Measurements from ENCODE around the gene CLSTN3. TPM values are rescaled to one million over a fixed set of nuclear protein-coding genes. Genes with fewer than 3 reads are reported as not detected.

The CLSTN3 gene
- total RNA-seq, 1 donor from 2014 or later, result 9.2 TPM

DNA sequence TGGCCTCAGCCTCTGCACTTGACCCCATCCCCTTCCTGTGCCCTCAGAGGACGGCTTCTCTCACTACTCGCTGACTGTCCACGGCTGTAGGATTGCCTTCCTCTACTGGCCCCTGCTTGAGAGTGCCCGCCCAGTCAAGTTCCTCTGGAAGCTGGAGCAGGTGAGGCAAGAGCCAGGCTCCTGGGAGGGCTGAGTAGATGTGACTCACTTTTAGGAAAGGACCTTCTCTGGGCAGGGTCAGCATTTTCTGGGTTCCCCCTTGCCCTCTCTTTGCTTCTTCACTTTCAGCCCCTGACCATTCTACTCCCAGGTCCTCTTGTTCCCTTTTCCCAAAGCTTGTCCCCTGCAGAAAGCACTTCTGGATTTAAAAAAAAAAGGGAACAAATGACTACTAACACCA lies 7.7 kb downstream of the CLSTN3 start:
- no peak for FAIRE-seq
- Histone ChIP-seq H3K4me3 (ENCODE audit: low read depth, low read length) (no peak overlapping the region), H3K27me3 (ENCODE audit: control insufficient read depth, insufficient read depth, low read length) (no peaks in the 10 kb centered on the region), H3K36me3 (ENCODE audit: control insufficient read depth, insufficient read depth, low read length) (peaks cover 20% of the 10 kb centered on the region)
- peak; percentile 50 for DNase-seq (ENCODE audit: low read depth)
- TF ChIP-seq, protein P1, sequence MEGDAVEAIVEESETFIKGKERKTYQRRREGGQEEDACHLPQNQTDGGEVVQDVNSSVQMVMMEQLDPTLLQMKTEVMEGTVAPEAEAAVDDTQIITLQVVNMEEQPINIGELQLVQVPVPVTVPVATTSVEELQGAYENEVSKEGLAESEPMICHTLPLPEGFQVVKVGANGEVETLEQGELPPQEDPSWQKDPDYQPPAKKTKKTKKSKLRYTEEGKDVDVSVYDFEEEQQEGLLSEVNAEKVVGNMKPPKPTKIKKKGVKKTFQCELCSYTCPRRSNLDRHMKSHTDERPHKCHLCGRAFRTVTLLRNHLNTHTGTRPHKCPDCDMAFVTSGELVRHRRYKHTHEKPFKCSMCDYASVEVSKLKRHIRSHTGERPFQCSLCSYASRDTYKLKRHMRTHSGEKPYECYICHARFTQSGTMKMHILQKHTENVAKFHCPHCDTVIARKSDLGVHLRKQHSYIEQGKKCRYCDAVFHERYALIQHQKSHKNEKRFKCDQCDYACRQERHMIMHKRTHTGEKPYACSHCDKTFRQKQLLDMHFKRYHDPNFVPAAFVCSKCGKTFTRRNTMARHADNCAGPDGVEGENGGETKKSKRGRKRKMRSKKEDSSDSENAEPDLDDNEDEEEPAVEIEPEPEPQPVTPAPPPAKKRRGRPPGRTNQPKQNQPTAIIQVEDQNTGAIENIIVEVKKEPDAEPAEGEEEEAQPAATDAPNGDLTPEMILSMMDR (IDR thresholded peaks at IDR 0.05; ENCODE audit: insufficient read depth, low read length, severe bottlenecking), result no peak

DNA sequence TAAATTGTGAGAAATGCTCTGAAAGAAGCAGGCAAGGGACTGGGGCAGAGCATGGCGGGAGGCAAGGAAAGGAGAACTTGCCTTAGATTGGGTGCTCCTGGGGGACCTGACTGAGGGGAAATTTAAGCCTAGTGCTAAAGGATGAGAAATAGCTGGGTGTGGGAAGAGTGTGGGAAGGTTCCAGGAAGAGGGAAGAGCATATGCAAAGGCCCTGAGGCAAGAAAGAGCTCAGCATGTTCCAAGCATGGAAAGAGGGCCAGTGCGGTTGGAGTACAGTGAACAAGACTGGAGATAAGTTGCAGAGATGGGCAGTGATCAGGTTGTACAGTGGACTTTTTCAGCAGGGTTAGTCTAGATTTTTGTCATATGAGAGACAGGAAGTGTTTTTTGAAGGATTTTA lies 9.0 kb downstream of the CLSTN3 start:
- DNase-seq (ENCODE audit: low read depth), result no peak
- TF ChIP-seq, protein P1 (IDR thresholded peaks at IDR 0.05; ENCODE audit: insufficient read depth, low read length, severe bottlenecking), result no peak
- no peak for FAIRE-seq
- Histone ChIP-seq H3K27me3 (ENCODE audit: control insufficient read depth, insufficient read depth, low read length) (no peaks in the 10 kb centered on the region), H3K4me3 (ENCODE audit: low read depth, low read length) (no peak overlapping the region), H3K36me3 (ENCODE audit: control insufficient read depth, insufficient read depth, low read length) (peaks cover 22% of the 10 kb centered on the region)

DNA sequence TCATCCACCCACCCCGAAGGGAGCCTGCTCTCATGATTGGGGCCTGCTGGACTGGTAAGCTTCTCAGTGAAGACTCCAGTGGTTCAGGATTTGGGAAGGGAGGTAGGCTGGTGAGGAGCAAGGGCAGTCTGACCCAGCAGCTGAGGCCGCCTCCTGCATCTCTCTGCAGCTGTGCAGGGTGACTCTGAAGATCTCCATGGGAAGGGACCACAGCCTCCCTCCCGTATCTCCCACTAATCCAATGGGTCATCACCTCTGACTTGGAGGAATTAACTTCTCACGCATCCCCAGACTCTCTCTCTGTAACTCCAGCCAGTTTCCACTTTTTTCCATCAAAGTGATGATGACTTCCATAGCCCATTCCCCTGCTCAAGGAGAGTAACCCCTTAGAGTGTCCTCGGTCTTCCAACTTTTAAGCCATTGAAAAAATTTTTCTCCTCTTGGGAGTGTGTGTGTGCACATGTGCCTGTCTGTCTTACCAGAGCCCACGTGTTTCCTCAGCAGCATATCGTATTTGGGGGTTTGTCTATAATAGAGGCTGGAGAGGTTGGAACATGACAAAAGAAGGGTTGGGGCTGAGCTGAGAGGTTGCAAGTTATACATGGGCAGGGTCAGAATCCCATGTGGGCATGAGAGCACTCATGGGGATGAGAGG lies 11.3 kb downstream of the CLSTN3 start:
- Histone ChIP-seq H3K4me3 (ENCODE audit: low read depth, low read length) (no peak overlapping the region), H3K27me3 (ENCODE audit: control insufficient read depth, insufficient read depth, low read length) (no peaks in the 10 kb centered on the region), H3K36me3 (ENCODE audit: control insufficient read depth, insufficient read depth, low read length) (peaks cover 17% of the 10 kb centered on the region)
- TF ChIP-seq, protein P1 (IDR thresholded peaks at IDR 0.05; ENCODE audit: insufficient read depth, low read length, severe bottlenecking), result no peak
- DNase-seq (ENCODE audit: low read depth) (no peak), FAIRE-seq (no peak)

DNA sequence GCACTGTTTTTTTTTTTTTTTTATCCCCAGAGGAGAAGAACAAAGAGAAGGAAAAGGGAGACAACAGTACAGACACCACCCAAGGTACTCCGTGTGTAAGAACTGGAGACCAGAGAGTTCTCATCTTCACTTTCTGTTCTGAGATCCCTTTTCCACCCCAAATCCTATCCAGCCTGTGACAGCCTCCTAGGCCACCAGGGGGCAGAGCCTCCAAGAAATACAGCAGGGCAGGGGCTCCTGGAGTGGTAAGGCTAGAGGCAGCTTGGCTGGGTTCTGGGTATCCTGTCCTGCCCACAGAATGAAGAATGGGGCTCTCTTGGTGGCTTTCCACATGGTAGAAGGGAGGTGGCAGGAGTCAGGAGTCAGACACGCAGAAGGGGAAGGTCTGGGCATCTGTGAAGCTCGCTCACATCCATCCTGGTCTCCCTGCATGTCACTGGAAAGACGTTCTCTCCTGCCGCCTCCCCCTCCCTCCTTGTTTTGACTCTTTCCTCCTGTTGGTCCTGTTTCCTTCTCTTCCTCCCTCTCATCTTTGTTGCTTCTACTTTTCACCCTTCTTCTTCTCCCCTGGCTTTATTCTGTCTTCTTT lies 12.0 kb downstream of the CLSTN3 start:
- DNase-seq (ENCODE audit: low read depth) (peak; percentile 31), FAIRE-seq (peak; percentile 64)
- Histone ChIP-seq H3K27me3 (ENCODE audit: control insufficient read depth, insufficient read depth, low read length) (no peaks in the 10 kb centered on the region), H3K4me3 (ENCODE audit: low read depth, low read length) (no peak overlapping the region), H3K36me3 (ENCODE audit: control insufficient read depth, insufficient read depth, low read length) (peaks cover 15% of the 10 kb centered on the region)
- TF ChIP-seq, protein P1 (IDR thresholded peaks at IDR 0.05; ENCODE audit: insufficient read depth, low read length, severe bottlenecking), result peak; percentile 74

DNA sequence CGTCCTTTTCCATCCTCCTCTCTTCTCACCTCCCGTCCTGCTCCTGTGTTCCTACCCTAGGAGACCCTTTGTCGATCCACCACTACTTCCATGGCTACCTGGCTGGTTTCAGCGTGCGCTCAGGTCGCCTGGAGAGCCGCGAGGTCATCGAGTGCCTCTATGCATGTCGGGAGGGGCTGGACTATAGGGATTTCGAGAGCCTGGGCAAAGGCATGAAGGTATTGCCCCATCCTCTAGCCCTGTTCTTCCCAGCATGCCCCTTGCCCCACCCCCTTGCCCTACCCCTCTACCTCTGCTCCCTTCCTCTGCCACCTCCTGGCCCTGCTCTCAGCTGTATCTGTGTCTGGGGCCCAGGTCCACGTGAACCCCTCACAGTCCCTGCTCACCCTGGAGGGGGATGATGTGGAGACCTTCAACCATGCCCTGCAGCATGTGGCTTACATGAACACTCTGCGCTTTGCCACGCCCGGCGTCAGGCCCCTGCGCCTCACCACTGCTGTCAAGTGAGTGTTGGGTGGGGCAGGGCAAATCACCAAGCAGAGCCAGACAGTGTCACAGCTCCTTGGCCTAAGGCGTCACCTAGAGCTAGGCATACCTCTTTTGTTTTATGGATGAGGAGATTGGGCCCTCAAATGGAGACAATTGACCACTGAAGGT lies 12.8 kb downstream of the CLSTN3 start:
- peaks cover 13% of the 10 kb centered on the region for H3K36me3 ChIP-seq (ENCODE audit: control insufficient read depth, insufficient read depth, low read length)

More for the DNA sequence above, 12.8 kb downstream of the CLSTN3 start:
- no peak for FAIRE-seq
- DNase-seq (ENCODE audit: low read depth), result no peak
- TF ChIP-seq, protein P1 (IDR thresholded peaks at IDR 0.05; ENCODE audit: insufficient read depth, low read length, severe bottlenecking), result no peak
- H3K27me3 ChIP-seq (ENCODE audit: control insufficient read depth, insufficient read depth, low read length), result no peaks in the 10 kb centered on the region
- no peak overlapping the region for H3K4me3 ChIP-seq (ENCODE audit: low read depth, low read length)
